H1 (cell line): ENCODE measurements around the gene SWT1. TPM values are rescaled to one million over a fixed set of nuclear protein-coding genes. Genes with fewer than 3 reads are reported as not detected.

Experiments used
- CTCF ChIA-PET: fragments of 300-600 bp; sonication (Branson Sonifier 250); formaldehyde crosslinking; loops from one replicate; lab custom pipeline; 2021; ENCODE audit not compliant: partially characterized antibody; lab: Charles Lee
- POLR2A ChIA-PET: fragments of 300-600 bp; sonication (Branson Sonifier 250); formaldehyde crosslinking; loops from one replicate; lab custom pipeline; 2021; ENCODE audit warnings: inconsistent platforms; ENCODE audit not compliant: partially characterized antibody; lab: Charles Lee
- DNase-seq, 2 experiments: peaks; one replicate each; pipeline versions ENCODE4 v3.0.0 to v3.0.0-alpha.2; 2010 to 2022; ENCODE audit warnings: low spot score in 2 of 2, low read depth in 1 of 2, mixed read lengths in 1 of 2
- FAIRE-seq: peaks from 2 replicates; lab custom pipeline; 2011; peaks lifted over from hg19 to GRCh38; lab: Jason Lieb, UNC
- H2AFZ ChIP-seq: 2 replicates; pipeline ENCODE4 v1.8.1; 2012; ENCODE audit warnings: low read length, inconsistent platforms
- H2AK5ac ChIP-seq: 2 replicates; pipeline ENCODE4 v1.6.1; 2013; ENCODE audit warnings: low read depth, low read length
- H2BK120ac ChIP-seq: replicated peaks from 2 replicates; pipeline ENCODE3; 2013; ENCODE audit warnings: low read depth, low read length, inconsistent platforms
- H2BK12ac ChIP-seq: 2 replicates; pipeline ENCODE4 v1.6.1; 2013; ENCODE audit warnings: low read depth, low read length
- H2BK15ac ChIP-seq: 2 replicates; pipeline ENCODE4 v1.6.1; 2013; ENCODE audit warnings: low read length
- H2BK20ac ChIP-seq: 2 replicates; pipeline ENCODE4 v1.6.1; 2013; ENCODE audit warnings: low read length
- H2BK5ac ChIP-seq: 2 replicates; pipeline ENCODE4 v1.6.1; 2013; ENCODE audit warnings: low read depth, low read length
- H3K14ac ChIP-seq: 2 replicates; pipeline ENCODE4 v1.6.1; 2013; ENCODE audit warnings: inconsistent platforms; ENCODE audit not compliant: insufficient read length
- H3K18ac ChIP-seq: 2 replicates; pipeline ENCODE4 v1.6.1; 2013; ENCODE audit warnings: low read length; ENCODE audit errors: extremely low read depth
- H3K23ac ChIP-seq: 2 replicates; pipeline ENCODE4 v1.6.1; 2013; ENCODE audit warnings: inconsistent platforms; ENCODE audit not compliant: insufficient read length
- H3K23me2 ChIP-seq: 2 replicates; pipeline ENCODE4 v1.6.1; 2013; ENCODE audit warnings: low read depth, low read length
- H3K27ac ChIP-seq: 2 replicates; pipeline ENCODE4 v1.6.1; 2011; ENCODE audit warnings: low read depth, low read length, inconsistent platforms
- H3K27me3 ChIP-seq, 4 experiments: replicated peaks in 1 of 4; 1 replicate in 1 of 4; 2 replicates in 3 of 4; pipeline versions ENCODE4 v1.6.1 to v1.8.1; 2011 to 2013; ENCODE audit warnings: low read length in 3 of 4, mild to moderate bottlenecking in 3 of 4, inconsistent platforms in 2 of 4, mixed read lengths in 2 of 4, moderate library complexity in 1 of 4; ENCODE audit not compliant: control insufficient read depth in 3 of 4, insufficient read depth in 3 of 4; ENCODE audit errors: extremely low read depth in 1 of 4
- H3K36me3 ChIP-seq, 4 experiments: 2 replicates each; pipeline versions ENCODE4 v1.6.1 to v1.8.1; 2011 to 2013; ENCODE audit warnings: mild to moderate bottlenecking in 4 of 4, low read length in 3 of 4, moderate library complexity in 2 of 4, control low read depth in 1 of 4, inconsistent platforms in 1 of 4; ENCODE audit not compliant: insufficient read depth in 4 of 4, control insufficient read depth in 2 of 4
- H3K4ac ChIP-seq: replicated peaks from 2 replicates; pipeline ENCODE3; 2013; ENCODE audit warnings: low read length, low read depth, mixed read lengths, inconsistent platforms; ENCODE audit not compliant: insufficient read length
- H3K4me1 ChIP-seq, 4 experiments: replicated peaks in 1 of 4; 1 replicate in 1 of 4; 2 replicates in 3 of 4; pipeline versions ENCODE4 v1.6.1 to v1.8.1; 2011 to 2013; ENCODE audit warnings: low read length in 3 of 4, inconsistent platforms in 2 of 4, mixed read lengths in 1 of 4; ENCODE audit not compliant: insufficient read depth in 4 of 4, control insufficient read depth in 3 of 4
- H3K4me2 ChIP-seq, 2 experiments: 2 replicates each; pipeline versions ENCODE4 v1.6.1 to v1.8.1; 2011 to 2013; ENCODE audit warnings: low read depth in 2 of 2, low read length in 2 of 2, control low read depth in 1 of 2, inconsistent platforms in 1 of 2, mild to moderate bottlenecking in 1 of 2; ENCODE audit not compliant: insufficient read depth in 1 of 2
- H3K4me3 ChIP-seq, 4 experiments: fragments of 200-600, 300-600 bp in 1 of 4; sonication (generic), shearing (Covaris generic), sonication (Bioruptor Twin) in 1 of 4; 2 replicates each; pipeline versions ENCODE4 v1.5.1 to v1.8.1; 2011 to 2016; ENCODE audit warnings: low read length in 4 of 4, low read depth in 3 of 4, control low read depth in 2 of 4, inconsistent platforms in 2 of 4, mild to moderate bottlenecking in 2 of 4, mixed read lengths in 1 of 4, moderate library complexity in 1 of 4; ENCODE audit not compliant: insufficient read depth in 2 of 4; ENCODE audit errors: extremely low read depth in 1 of 4
- H3K56ac ChIP-seq: replicated peaks from 2 replicates; pipeline ENCODE3; 2013; ENCODE audit warnings: low read depth, mild to moderate bottlenecking, mixed read lengths, low read length, inconsistent platforms; ENCODE audit not compliant: insufficient read length
- H3K79me1 ChIP-seq: 2 replicates; pipeline ENCODE4 v1.6.1; 2013; ENCODE audit warnings: low read depth, low read length, control low read depth
- H3K79me2 ChIP-seq, 2 experiments: 2 replicates each; pipeline versions ENCODE4 v1.6.1 to v1.8.1; 2012 to 2013; ENCODE audit warnings: low read length in 2 of 2, mild to moderate bottlenecking in 2 of 2, inconsistent platforms in 1 of 2; ENCODE audit not compliant: insufficient read depth in 2 of 2, control insufficient read depth in 1 of 2
- H3K9ac ChIP-seq, 4 experiments: replicated peaks in 1 of 4; 1 replicate in 1 of 4; 2 replicates in 3 of 4; pipeline versions ENCODE4 v1.6.1 to v1.8.1; 2011 to 2013; ENCODE audit warnings: low read depth in 3 of 4, low read length in 3 of 4, control low read depth in 2 of 4, mild to moderate bottlenecking in 2 of 4, moderate library complexity in 2 of 4, inconsistent platforms in 1 of 4; ENCODE audit errors: extremely low read depth in 1 of 4
- H3K9me3 ChIP-seq, 2 experiments: 2 replicates each; pipeline versions ENCODE4 v1.6.1 to v1.8.1; 2012 to 2013; ENCODE audit warnings: mild to moderate bottlenecking in 2 of 2, moderate library complexity in 2 of 2, control low read depth in 1 of 2, inconsistent platforms in 1 of 2, low read depth in 1 of 2, low read length in 1 of 2, mixed read lengths in 1 of 2; ENCODE audit not compliant: insufficient read depth in 2 of 2
- H4K20me1 ChIP-seq, 2 experiments: replicated peaks in 1 of 2; 2 replicates each; pipeline versions ENCODE3 to v1.8.1; 2011 to 2013; ENCODE audit warnings: inconsistent platforms in 2 of 2, low read length in 2 of 2, mild to moderate bottlenecking in 1 of 2; ENCODE audit not compliant: insufficient read depth in 2 of 2, control insufficient read depth in 1 of 2
- H4K5ac ChIP-seq: 2 replicates; pipeline ENCODE4 v1.6.1; 2013; ENCODE audit warnings: low read length, low read depth, mixed read lengths, inconsistent platforms; ENCODE audit not compliant: insufficient read length
- H4K8ac ChIP-seq: 2 replicates; pipeline ENCODE4 v1.8.0; 2013; ENCODE audit warnings: mild to moderate bottlenecking, moderate library complexity, low read length, inconsistent platforms; ENCODE audit not compliant: insufficient read depth; ENCODE audit errors: extremely low read depth
- H4K91ac ChIP-seq: replicated peaks from 2 replicates; pipeline ENCODE3; 2013; ENCODE audit warnings: low read length, mixed read lengths, inconsistent platforms; ENCODE audit not compliant: insufficient read length
- ASH2L ChIP-seq: fragments of 200-600, 300-600 bp; sonication (generic); IDR thresholded peaks from one replicate; pipeline ENCODE4 v1.7.1; 2017; ENCODE audit warnings: low read length
- CBX5 ChIP-seq: fragments of 300-800, 300-1000 bp; sonication (generic); IDR thresholded peaks from 2 replicates; pipeline ENCODE4 v1.7.1; 2016; ENCODE audit warnings: antibody characterized with exemption, low read length, low read depth
- CTCF ChIP-seq, 3 experiments: IDR thresholded peaks; 1 replicate in 2 of 3; 2 replicates in 1 of 3; pipeline versions ENCODE4 v1.5.1 to v1.6.1; 2011; ENCODE audit warnings: low read length in 3 of 3, mild to moderate bottlenecking in 3 of 3, inconsistent platforms in 2 of 3, low read depth in 1 of 3, moderate library complexity in 1 of 3; ENCODE audit not compliant: insufficient read depth in 1 of 3; ENCODE audit errors: control extremely low read depth in 1 of 3
- HDAC6 ChIP-seq: IDR thresholded peaks from one replicate; pipeline ENCODE4 v1.7.1; 2012; ENCODE audit warnings: low read depth, mild to moderate bottlenecking, inconsistent platforms, low read length, moderate library complexity
- MAFK ChIP-seq: IDR thresholded peaks from 2 replicates; pipeline ENCODE4 v1.6.1; 2012; ENCODE audit warnings: low read depth, mild to moderate bottlenecking, improper control_type of control experiment, low read length
- RAD21 ChIP-seq, 2 experiments: IDR thresholded peaks in 1 of 2; conservative IDR thresholded peaks in 1 of 2; 2 replicates each; pipeline ENCODE4 v1.6.1; 2011; ENCODE audit warnings: low read depth in 2 of 2, low read length in 2 of 2, improper control_type of control experiment in 1 of 2, inconsistent platforms in 1 of 2, mild to moderate bottlenecking in 1 of 2, moderate library complexity in 1 of 2
- TBP ChIP-seq: IDR thresholded peaks from 2 replicates; pipeline ENCODE4 v1.6.1; 2011; ENCODE audit warnings: low read depth, low read length, improper control_type of control experiment
- WGBS, 2 experiments: shearing (Covaris generic) in 1 of 2; methylation state at CpG; one replicate each; pipeline versions ENCODE4 v1.1.6 to v1.1.7; 2013 to 2015; ENCODE audit warnings: low lambda C conversion rate in 2 of 2, mixed read lengths in 2 of 2, inconsistent platforms in 1 of 2, low coverage in 1 of 2, missing lambda C conversion rate in 1 of 2; ENCODE audit not compliant: insufficient replicate concordance in 2 of 2, insufficient coverage in 1 of 2, insufficient read length in 1 of 2; ENCODE audit errors: extremely low coverage in 1 of 2, missing lambda C conversion rate in 1 of 2; 5-methylcytosine and 5-hydroxymethylcytosine counted together
- polyA plus RNA-seq, 7 experiments: library from polyadenylated mRNA; depleted of rRNA in 3 of 7; stranded (reverse) in 5 of 7; unstranded in 2 of 7; fragments of >200 nt in 5 of 7; fragments of 200-250 nt in 2 of 7; gene quantifications; 1 replicate in 5 of 7; 2 replicates in 1 of 7; 4 replicates in 1 of 7; pipeline versions ENCODE4 v1.2.1 to v1.2.3, GENCODE V29; 2011 to 2013; ENCODE audit warnings: missing spikeins in 2 of 7, mixed read lengths in 2 of 7
- total RNA-seq: library from RNA; stranded (reverse); fragmentation: NEBNext Ultra II Directional; extraction: Animal tissue kit (Norgen Biotek cat#: 25700); gene quantifications from 2 replicates; pipeline ENCODE4 v1.2.1, GENCODE V29; 2021
- TF ChIP-seq, protein P1 (sequence below): IDR thresholded peaks from 2 replicates; pipeline ENCODE4 v1.6.1; 2012; ENCODE audit warnings: low read length, inconsistent platforms

SWT1 gene
- total and polyA plus RNA-seq, 2 of the 8 experiments (the other 6 are each of a cell fraction or from before 2014, with no cell fraction given): 1.4 to 6.2 TPM

DNA sequence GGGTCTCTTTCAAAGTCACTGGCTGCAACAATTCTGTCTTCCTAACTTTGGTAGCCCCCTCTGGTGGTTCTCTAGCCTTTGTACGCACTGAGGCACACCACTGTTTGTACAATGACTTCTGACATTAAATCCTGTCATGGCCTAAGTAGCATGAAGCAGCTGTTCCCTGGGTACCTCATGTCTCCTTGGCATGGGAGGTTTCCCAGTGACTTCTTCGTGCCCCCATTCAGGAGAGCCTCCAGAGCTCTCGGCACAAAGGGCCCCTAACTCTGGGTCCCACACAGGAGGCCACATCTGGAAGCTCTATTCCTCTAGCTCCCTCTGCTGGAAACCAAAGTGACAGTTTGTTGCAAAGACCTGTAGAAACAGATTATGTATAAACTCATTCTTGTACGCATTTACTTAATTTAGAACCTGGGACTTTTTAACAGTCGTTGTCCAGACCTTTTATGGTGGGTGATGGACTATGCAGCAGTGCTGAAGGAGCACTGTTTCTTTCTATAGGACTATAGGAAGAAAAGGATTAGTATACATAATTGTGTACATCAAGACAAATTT, 13.4 kb downstream of the SWT1 start:
- Histone ChIP-seq H2BK5ac (no peak overlapping the region), H3K4me3 (no peak overlapping the region), H3K4ac (peak overlapping the region; percentile 74), H3K79me2 (no peaks in the 10 kb centered on the region), H2AK5ac (no peak overlapping the region), H2BK120ac (no peak overlapping the region), H4K8ac (no peak overlapping the region), H3K18ac (no peak overlapping the region), H3K14ac (no peak overlapping the region), H4K5ac (no peak overlapping the region), H3K23ac (no peak overlapping the region), H3K56ac (no peak overlapping the region), H3K27me3 (no peaks in the 10 kb centered on the region), H2BK20ac (no peak overlapping the region), H2BK15ac (no peak overlapping the region), H3K79me1 (no peaks in the 10 kb centered on the region), H3K9me3 (no peaks in the 10 kb centered on the region), H4K91ac (no peak overlapping the region), H3K4me2 (peak overlapping the region in 1 of 2 experiments; percentile 34; a peak in 2 of 4 replicates), H2AFZ (peak overlapping the region; percentile 94; the same call in 1 of the 2 replicates), H3K9ac (no peak overlapping the region), H3K4me1 (peaks cover 0 to 5% (median 0%) of the 10 kb centered on the region in 4 experiments; a peak in 2 of 7 replicates), H3K36me3 (no peaks in the 10 kb centered on the region), H3K27ac (no peak overlapping the region), H4K20me1 (no peaks in the 10 kb centered on the region), H2BK12ac (no peak overlapping the region), H3K23me2 (no peaks in the 10 kb centered on the region)
- peak; percentile 33 to 65 for DNase-seq
- 29% methylated on average over 5 of the region's 5 CpGs; no CpG with 5 or more reads in 1 of the 2 experiments for WGBS, 2 experiments
- CTCF ChIA-PET: interaction anchor here (0.5 to 4.9 kb wide), 81 partner anchors 9 to 885 kb away, joined by 3 to 60 read pairs (median 4); partner anchors contain the start of genes EDEM3, NIBAN1, RNF2 and SWT1
- POLR2A ChIA-PET: interaction anchor here (1.0 to 1.3 kb wide), 3 partner anchors 122 to 197 kb away, joined by 3 to 6 read pairs (median 5); partner anchors contain the start of genes NIBAN1 and RNF2
- peak; percentile 87 for FAIRE-seq
- TF ChIP-seq CBX5 (no peak), ASH2L (peak; percentile 37), MAFK (no peak), CTCF (IDR thresholded peaks at IDR 0.05; ENCODE audit: control extremely low read depth in 1 of 3, insufficient read depth in 1 of 3, low read depth in 1 of 3, low read length in 3 of 3) (peak; percentile 35 to 63 (median 61)), TBP (peak; percentile 41; the same call in 1 of the 2 replicates), HDAC6 (no peak), RAD21 (IDR thresholded peaks at IDR 0.05 in 1 of 2, conservative IDR thresholded peaks at IDR 0.05 in 1 of 2; ENCODE audit: low read depth in 2 of 2, low read length in 2 of 2) (peak; percentile 58 to 73)
- TF ChIP-seq, protein P1, sequence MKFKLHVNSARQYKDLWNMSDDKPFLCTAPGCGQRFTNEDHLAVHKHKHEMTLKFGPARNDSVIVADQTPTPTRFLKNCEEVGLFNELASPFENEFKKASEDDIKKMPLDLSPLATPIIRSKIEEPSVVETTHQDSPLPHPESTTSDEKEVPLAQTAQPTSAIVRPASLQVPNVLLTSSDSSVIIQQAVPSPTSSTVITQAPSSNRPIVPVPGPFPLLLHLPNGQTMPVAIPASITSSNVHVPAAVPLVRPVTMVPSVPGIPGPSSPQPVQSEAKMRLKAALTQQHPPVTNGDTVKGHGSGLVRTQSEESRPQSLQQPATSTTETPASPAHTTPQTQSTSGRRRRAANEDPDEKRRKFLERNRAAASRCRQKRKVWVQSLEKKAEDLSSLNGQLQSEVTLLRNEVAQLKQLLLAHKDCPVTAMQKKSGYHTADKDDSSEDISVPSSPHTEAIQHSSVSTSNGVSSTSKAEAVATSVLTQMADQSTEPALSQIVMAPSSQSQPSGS: no peak
